HG03103 (cell line): ENCODE results near the gene TMEM41B.
"Not testable (repeated sequence)": the region's sequence is repeated elsewhere in the genome, so short reads cannot be mapped to it uniquely, and the experiment has no call there.

Experiments
- ATAC-seq: cut with Tn5 transposase; IDR thresholded peaks from one replicate; pipeline ENCODE4 v1.9.1; 2021; ENCODE audit warnings: low read depth; ENCODE audit not compliant: unreplicated experiment

TMEM41B gene, protein sequence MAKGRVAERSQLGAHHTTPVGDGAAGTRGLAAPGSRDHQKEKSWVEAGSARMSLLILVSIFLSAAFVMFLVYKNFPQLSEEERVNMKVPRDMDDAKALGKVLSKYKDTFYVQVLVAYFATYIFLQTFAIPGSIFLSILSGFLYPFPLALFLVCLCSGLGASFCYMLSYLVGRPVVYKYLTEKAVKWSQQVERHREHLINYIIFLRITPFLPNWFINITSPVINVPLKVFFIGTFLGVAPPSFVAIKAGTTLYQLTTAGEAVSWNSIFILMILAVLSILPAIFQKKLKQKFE

DNA sequence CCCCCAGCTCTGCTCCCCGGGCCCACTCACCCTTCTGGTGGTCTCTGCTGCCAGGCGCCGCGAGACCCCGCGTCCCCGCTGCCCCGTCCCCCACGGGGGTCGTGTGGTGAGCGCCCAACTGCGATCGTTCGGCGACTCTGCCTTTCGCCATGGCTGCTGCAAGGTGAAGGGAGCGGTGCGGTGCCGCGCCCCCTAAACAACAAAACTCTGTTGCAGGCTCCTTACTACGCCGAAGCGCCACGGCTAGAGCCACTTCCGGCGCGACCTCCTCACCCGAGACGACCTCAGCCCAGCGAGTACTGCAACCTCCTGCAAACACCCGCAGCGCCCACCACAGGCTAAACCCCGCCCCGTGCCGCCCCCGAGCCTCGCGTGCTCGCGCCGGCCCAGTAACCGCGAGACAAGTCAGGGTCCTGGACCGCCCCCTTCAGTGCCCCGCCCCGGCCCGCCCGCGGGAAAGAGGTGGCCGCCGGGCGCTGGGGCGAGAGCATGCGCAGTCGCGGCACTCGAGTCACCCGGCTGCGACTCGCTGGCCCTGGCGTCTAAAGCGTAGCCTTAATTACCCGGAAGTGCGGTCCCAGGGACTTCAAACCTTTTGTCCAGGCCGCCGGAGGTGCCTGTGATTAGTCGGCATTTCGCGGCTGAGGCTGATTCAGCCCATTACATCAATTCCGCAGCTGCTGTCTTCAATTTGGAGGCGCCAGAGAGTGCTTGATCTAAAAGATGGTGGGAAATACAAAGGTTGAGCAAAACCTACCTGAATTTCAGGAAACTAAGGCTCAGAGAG lies at the start of gene TMEM41B:
TSS of gene TMEM41B (minus strand) at position 303 of the 787 bp plus-strand sequence. CDS start at position 151, 152 bp downstream.
- peak; percentile 96 for ATAC-seq

DNA sequence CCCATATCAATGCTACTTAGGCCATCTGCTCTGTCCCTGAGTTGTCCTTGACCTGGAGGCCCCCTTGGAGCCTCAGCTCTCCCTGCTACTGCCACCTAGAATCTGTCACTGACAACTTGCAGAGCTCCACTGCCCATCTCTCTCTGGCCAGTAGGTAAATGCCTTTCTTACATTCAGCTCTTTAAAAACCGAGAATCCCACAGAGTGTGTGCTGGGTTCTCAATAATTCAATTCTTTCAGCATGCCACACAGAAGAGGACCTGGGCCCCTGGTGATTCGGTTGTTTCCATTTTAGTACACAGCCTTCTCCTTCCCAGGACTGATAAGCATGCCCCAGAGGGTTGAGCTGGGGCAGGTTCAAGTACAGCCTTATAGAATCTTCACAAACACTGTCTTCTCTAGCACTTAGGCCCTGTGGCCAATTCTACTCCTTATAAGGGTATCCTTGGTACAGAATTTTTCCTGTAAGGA lies 48.0 kb upstream of the TMEM41B start:
- ATAC-seq = no peak

DNA sequence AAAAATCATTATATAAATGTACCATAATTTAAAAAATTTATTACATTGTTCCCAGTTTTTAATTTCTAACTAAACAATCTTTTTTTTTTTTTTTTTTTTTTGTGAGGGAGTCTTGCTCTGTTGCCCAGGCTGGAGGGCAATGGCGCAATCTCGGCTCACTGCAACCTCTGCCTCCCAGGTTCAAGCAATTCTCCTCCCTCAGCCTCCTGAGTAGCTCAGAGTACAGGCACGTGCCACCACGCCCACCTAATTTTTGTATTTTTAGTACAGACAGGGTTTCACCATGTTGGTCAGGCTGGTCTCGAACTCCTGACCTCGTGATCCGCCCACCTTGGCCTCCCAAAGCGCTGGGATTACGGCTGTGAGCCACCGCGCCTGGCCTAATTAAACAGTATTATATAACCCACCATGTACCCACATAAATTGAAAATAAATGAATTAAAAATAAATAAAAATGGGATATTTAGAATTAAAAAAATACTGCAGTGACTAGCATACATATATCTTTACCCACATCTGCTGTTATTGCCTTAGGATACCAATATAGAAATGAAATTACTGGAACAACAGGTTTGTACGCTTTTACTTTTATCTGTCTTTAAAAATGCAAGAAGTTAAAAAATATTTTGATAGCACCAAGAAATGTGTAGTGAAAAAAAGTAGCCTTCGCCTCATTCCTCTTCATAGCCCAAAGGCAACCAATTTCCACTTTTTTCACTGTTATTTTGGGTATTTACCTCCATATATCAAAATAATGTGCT lies 46.6 kb upstream of the TMEM41B start:
- ATAC-seq = not testable (repeated sequence)

DNA sequence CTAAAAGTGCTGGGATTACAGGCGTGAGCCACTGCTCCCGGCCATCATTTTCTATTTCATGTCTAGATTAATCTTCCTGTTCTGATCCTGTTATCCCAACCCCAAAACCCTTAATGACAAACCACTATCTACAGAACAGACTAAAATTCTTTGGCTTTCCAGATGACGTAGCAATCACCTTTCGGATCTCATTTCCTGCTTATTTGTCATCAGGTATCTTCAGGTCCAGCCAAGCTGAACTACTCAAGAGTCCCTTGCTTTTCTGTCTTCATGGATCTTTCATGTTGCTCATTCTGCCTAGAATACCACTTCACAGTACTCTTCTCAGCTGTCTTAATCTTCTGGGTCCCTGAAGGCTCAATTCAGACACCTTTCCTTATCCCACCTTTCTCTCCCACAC lies 42.6 kb upstream of the TMEM41B start:
- ATAC-seq = no peak

DNA sequence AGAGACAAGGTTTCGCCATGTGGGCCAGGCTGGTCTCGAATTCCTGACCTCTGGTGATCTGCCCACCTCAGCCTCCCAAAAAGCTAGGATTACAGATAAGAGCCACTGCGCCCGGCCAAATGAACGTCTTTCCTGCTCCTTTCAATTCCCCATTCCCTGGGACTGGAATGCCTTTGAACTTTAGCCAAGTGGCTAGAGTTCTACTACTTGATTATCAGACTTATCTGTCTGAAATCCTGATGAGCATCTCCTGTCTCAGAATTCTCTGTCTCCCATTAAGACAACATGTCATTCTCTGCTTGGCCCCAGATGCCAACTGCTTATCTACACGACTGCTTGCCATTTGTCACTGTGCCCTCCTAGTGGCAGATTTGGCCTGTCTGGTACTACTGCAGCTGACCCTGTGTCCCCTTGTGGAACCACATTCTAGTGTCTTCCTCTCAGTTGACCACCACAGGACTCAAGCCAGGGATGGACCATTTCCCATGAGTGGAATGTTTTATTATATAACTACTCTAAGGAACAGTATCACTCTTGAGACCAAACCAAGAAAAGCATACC lies 37.0 kb upstream of the TMEM41B start:
- ATAC-seq = no peak

DNA sequence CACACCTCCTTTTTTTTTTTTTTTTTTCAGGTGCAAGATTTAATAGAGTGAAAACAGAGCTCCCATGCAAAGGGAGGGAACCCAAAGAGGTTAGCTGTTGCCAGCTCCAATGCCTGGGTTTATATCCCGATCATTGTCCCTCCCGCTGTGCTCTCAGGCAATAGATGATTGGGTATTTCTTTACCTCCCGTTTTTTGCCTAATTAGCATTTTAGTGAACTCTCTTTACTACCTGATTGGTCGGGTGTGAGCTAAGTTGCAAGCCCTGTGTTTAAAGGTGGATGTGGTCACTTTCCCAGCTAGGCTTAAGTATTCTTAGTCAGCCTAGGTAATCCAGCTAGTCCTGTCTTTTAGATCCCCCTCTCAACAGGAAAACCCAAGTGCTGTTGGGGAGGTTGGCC lies 33.4 kb upstream of the TMEM41B start:
- not testable (repeated sequence) for ATAC-seq

DNA sequence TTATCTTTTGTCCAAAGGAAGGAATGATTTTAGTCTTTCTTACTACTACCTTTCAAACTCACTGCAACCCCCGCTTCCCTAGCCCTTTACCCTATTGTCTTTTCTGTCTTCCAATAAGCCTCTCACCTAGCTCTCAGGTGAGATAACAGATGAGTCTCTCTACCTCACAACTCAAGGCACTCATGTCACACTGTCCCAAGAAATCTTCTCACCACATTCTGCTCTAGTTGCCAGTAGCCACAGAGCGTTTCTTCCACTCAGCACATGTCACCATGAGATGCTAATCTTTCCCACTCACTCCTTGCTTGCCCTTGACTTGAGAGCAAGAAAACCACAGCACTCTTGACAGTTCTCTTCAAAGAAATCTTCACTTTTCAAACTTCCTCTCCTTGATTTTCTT lies 32.7 kb upstream of the TMEM41B start:
- no peak for ATAC-seq

DNA sequence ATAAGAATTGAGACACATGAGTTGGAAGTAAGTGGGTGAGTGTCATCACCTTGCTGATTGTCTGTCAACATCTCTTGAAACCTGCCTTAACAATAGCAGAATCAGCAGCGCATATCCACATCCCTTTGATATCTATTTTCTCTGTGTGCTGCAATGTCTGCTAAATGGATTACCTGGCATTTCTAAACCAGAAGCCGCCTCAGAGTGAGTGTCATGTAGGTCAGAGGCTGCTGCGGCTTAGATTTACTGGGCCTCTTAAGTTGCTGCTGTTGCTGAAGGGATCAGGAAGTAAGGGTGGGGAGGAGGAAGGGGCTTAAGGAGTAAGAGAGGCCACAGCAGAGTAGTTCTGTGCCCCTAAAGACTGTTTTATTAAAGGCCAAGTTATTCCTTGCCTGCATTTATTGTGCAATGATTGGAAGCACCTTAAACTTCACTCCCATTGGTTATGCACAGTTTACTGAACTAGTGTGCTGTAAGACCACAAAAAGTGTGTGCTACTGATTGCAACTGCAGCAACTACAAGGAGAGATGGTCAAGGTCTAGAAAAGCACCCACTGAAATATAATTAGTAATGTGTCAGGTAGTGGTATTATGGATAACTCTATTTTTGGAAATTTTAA lies 29.8 kb upstream of the TMEM41B start:
- ATAC-seq = no peak

DNA sequence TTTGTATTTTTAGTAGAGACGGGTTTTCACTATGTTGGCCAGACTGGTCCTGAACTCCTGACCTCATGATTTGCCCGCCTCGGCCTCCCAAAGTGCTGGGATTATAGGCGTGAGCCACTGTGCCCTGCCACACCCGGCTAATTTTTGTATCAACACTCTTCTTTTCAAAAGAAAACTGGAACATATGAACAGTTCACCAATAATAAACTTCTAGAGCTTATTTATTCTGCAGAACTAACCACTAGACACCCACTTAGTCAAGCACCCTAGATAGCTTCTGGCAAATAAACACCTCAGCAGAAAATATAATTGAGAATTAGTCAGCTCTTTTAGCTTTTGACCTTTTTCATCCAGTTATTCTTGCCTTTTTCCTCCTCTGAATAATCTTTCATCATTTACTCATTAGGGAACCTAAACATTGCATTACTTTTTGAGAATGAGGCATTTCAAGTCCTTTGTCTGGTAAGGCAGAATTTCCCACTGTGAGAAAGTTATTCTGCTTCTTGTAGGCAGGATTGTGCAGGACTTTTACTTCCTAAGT lies 27.3 kb upstream of the TMEM41B start:
- no peak for ATAC-seq

DNA sequence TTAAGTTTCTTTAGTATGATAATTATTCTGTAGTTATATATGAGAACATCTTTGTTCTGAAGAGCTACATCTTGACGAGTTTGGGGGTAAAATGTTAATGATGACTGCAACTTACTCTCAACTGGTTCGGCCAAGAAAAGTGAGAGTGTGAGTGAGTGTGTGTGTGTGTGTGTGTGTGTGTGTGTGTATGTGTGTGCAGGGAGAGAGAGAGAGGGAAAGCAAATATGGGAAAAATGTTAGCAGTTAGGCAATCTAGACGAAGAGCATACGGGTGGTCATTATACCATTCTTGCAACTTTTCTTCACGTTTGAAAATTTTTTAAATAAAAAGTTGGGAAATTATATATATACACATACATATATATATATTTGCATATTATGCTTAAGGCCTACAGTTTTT lies 18.3 kb upstream of the TMEM41B start:
- ATAC-seq = no peak

DNA sequence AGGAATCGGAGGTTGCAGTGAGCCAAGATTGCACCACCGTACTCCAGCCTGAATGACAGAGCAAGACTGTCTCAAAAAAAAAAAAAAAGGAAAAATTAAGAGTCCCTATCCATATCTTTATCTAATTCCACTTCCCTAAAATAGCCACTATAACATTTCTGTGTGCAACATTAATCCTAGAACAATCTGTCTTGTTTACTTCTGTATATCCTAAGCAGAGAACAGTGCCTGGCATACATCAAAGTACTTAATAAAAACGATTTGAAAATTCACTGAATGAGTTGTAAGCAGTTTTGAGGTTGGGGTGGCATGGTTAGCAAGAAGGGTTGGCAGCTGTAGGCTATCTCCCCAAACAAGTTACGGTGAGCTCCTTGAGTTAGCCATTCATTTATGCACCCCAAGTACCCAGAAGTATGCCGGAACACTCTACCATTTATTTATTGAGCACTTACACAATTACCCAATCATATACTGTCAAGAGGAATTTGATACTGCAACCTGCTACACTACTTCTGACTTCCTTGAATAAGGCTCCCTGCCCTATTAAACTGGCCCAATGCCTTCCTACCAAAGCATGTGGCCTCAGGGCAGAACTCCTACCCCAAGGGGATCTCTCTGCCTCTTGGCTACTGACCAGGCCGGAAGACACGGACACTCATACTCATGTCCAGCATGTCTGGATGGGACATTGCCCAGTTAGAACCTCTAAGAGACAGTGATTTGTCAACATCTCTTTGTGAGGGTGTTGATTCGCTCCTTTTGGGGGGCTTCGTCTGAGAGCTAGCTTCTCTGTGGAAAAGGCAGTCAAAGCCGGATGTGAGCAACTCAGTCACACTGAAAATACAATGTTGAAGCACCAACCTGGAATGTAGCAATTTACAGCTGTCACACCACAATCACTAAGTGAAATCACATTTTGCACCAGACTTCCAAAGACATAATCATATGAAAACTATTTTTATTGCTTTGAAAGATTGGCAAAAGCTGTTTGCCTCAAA lies 16.3 kb upstream of the TMEM41B start:
- ATAC-seq = no peak

DNA sequence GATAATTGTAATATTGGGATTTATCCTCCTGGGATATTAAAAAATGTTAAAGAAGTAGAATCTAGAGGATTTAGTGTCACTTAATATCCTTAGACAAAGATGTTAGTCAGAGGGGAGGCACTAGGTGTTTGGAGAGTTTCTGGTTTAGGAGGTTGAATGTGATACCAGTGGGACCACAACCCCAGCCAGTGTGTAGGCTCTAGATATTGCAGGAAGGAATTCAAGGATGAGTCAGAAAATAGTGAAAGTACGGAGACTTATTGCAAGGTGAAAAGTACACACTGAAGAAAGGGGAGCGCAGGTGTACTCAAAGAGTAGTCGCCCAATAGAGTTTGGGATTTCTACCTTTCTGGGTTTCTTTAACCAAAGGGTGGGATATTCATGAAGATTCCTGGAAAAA lies 5.7 kb upstream of the TMEM41B start:
- ATAC-seq = no peak

DNA sequence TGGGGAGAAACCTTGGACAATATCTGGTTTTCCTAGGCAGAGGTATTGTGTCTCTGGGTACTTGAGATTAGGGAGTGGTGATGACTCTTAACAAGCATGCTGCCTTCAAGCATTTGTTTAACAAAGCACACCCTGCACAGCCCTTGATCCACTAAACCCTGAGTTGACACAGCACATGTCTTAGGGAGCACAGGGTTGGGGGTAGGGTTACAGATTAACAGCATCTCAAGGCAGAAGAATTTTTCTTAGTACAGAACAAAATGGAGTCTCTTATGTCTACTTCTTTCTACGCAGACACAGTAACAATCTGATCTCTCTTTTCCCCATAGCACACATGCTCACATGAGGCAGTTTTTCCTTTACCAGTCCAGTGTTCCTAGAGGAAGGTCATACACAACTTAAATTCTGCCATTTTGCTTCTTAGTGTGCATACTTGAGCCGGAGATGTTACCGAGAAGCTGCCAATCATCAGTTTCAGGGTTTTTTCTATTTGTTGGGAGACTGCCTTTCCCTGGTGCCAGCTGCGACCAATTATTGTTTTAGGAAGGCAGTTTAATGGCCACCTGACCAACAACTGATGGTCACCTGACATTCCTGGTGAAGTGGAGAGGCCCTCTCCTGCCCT lies 5.1 kb upstream of the TMEM41B start:
- not testable (repeated sequence) for ATAC-seq

DNA sequence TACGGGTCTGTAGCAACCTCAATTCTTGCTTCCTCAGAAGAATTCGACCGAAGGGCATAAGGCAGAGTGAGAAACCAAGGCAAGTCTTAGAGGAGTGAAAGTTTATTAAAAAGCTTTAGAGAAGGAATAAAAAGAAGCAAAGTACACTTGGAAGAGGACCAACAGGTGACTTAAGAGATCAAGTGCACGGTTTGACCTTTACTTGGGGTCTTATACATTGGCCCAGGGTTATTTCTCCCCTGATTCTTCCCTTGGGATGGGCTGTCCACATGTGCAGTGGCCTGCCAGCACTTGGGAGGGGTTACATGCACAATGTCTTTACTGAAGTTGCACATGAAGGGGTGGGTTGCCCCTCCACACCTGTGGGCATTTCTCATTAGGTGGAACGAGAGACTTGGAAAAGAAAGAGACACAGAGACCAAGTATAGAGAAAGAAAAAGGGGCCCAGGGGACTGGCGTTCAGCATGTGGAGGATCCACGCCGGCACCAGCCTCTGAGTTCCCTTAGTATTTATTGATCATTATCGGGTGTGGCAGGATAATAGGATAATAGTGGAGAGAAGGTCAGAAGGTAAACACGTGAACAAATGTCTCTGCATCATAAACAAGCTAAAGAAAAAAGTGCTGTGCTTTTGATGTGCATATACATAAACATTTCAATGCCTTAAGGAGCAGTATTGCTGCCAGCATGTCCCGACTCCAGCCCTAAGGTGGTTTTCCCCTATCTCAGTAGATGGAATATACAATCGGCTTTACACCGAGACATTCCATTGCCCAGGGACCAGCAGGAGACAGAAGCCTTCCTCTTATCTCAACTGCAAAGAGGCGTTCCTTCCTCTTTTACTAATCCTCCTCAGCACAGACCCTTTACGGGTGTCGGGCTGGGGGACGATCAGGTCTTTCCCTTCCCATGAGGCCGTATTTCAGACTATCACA lies 4.3 kb upstream of the TMEM41B start:
- ATAC-seq = not testable (repeated sequence)

DNA sequence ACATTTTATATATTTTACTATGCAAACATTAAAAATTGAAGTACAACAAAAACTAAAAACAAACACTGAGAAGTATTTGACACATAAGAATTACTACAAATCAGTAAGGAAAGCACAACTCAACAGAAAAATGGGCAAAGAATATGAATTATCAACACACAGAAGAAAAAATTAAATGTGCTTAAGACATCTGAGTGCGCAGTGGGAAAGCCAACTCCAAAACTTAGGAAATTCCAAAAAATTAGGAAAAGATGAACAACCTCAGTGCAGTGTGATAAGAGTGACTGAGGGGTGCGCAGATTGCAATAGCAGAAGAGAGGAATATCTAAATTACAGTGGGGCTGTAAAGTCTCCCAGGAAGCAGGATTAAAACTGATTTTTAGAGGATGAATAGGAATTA lies 1.9 kb upstream of the TMEM41B start:
- ATAC-seq = no peak

DNA sequence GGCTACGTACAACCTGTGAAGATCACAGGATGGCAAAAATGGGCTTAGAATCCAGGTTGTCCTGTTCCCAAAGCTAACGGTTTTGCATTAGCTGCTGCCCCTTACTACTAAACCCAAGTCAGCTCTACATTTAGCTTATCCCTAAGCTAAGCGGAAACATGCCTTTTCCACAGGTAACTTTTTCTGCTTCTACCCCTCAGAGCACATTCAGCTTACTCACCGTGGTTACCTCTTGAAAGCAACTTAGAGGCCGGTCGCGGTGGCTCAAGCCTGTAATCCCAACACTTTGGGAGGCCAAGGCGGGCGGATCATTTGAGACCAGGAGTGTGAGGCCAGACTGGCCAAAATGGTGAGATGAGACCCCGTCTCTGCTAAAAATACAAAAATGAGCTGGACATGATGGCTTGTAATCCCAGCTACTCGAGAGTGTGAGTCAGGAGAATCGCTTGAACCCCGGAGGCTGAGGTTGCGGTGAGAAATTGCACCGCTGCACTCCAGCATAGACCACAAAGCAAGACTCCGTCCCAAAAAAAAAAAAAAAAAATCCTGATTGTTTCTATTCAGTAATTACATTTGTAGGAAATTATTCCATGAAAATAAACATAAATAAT lies 790 bp upstream of the TMEM41B start:
- no peak for ATAC-seq
